ENCODE results near the gene RAD51B. TPM values are rescaled to one million over a fixed set of nuclear protein-coding genes. Genes with fewer than 3 reads are reported as not detected.

The RAD51B gene
- total and polyA plus RNA-seq, 2 of the 13 experiments (the other 11 are each of a cell fraction or from before 2014, with no cell fraction given): 7.0 to 9.5 TPM

DNA sequence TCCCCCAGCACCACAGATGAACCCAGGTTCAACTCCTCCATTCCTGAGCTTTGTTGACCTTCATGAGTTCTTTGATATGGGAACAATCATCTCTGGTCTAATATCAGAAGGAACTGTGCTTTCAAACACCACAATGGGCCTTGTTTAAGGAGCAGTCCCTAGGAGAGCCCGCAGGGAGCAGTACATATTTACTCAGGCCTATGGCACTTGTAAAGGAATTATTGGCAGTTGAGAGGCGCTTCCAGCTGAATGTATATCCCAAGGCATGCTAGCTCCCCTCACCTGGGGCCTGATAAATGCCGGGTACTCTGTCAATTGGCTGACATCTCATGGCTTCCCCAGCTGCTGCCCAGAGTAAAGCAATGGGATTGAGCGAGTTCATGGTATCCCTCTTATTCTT, 897.1 kb downstream of the RAD51B start (continued):
- TF ChIP-seq, protein P1, sequence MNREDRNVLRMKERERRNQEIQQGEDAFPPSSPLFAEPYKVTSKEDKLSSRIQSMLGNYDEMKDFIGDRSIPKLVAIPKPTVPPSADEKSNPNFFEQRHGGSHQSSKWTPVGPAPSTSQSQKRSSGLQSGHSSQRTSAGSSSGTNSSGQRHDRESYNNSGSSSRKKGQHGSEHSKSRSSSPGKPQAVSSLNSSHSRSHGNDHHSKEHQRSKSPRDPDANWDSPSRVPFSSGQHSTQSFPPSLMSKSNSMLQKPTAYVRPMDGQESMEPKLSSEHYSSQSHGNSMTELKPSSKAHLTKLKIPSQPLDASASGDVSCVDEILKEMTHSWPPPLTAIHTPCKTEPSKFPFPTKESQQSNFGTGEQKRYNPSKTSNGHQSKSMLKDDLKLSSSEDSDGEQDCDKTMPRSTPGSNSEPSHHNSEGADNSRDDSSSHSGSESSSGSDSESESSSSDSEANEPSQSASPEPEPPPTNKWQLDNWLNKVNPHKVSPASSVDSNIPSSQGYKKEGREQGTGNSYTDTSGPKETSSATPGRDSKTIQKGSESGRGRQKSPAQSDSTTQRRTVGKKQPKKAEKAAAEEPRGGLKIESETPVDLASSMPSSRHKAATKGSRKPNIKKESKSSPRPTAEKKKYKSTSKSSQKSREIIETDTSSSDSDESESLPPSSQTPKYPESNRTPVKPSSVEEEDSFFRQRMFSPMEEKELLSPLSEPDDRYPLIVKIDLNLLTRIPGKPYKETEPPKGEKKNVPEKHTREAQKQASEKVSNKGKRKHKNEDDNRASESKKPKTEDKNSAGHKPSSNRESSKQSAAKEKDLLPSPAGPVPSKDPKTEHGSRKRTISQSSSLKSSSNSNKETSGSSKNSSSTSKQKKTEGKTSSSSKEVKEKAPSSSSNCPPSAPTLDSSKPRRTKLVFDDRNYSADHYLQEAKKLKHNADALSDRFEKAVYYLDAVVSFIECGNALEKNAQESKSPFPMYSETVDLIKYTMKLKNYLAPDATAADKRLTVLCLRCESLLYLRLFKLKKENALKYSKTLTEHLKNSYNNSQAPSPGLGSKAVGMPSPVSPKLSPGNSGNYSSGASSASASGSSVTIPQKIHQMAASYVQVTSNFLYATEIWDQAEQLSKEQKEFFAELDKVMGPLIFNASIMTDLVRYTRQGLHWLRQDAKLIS (CRISPR knock-in tag; IDR thresholded peaks at IDR 0.05): no peak
- no peak for TF ChIP-seq KLF9 (CRISPR knock-in tag; IDR thresholded peaks at IDR 0.05; ENCODE audit: low read depth)
- no peak for TF ChIP-seq SMARCC2 (IDR thresholded peaks at IDR 0.05)
- no peak for TF ChIP-seq SP4 (CRISPR knock-in tag; IDR thresholded peaks at IDR 0.05)
- 0 out of 2 replicates have a peak, but pooled peaks have one; percentile 49 for TF ChIP-seq TMF1 (CRISPR knock-in tag; IDR thresholded peaks at IDR 0.05; ENCODE audit: low read depth)
- no peak for TF ChIP-seq SIX4 (CRISPR knock-in tag; IDR thresholded peaks at IDR 0.05)
- peak; percentile 50; the same call in 1 of the 2 replicates for TF ChIP-seq ZFX (CRISPR knock-in tag; IDR thresholded peaks at IDR 0.05; ENCODE audit: low read depth)
- TF ChIP-seq, protein P2, sequence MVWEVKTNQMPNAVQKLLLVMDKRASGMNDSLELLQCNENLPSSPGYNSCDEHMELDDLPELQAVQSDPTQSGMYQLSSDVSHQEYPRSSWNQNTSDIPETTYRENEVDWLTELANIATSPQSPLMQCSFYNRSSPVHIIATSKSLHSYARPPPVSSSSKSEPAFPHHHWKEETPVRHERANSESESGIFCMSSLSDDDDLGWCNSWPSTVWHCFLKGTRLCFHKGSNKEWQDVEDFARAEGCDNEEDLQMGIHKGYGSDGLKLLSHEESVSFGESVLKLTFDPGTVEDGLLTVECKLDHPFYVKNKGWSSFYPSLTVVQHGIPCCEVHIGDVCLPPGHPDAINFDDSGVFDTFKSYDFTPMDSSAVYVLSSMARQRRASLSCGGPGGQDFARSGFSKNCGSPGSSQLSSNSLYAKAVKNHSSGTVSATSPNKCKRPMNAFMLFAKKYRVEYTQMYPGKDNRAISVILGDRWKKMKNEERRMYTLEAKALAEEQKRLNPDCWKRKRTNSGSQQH (CRISPR knock-in tag; IDR thresholded peaks at IDR 0.05; ENCODE audit: low read depth): no peak
- TF ChIP-seq, protein P3, sequence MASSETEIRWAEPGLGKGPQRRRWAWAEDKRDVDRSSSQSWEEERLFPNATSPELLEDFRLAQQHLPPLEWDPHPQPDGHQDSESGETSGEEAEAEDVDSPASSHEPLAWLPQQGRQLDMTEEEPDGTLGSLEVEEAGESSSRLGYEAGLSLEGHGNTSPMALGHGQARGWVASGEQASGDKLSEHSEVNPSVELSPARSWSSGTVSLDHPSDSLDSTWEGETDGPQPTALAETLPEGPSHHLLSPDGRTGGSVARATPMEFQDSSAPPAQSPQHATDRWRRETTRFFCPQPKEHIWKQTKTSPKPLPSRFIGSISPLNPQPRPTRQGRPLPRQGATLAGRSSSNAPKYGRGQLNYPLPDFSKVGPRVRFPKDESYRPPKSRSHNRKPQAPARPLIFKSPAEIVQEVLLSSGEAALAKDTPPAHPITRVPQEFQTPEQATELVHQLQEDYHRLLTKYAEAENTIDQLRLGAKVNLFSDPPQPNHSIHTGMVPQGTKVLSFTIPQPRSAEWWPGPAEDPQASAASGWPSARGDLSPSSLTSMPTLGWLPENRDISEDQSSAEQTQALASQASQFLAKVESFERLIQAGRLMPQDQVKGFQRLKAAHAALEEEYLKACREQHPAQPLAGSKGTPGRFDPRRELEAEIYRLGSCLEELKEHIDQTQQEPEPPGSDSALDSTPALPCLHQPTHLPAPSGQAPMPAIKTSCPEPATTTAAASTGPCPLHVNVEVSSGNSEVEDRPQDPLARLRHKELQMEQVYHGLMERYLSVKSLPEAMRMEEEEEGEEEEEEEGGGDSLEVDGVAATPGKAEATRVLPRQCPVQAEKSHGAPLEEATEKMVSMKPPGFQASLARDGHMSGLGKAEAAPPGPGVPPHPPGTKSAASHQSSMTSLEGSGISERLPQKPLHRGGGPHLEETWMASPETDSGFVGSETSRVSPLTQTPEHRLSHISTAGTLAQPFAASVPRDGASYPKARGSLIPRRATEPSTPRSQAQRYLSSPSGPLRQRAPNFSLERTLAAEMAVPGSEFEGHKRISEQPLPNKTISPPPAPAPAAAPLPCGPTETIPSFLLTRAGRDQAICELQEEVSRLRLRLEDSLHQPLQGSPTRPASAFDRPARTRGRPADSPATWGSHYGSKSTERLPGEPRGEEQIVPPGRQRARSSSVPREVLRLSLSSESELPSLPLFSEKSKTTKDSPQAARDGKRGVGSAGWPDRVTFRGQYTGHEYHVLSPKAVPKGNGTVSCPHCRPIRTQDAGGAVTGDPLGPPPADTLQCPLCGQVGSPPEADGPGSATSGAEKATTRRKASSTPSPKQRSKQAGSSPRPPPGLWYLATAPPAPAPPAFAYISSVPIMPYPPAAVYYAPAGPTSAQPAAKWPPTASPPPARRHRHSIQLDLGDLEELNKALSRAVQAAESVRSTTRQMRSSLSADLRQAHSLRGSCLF (CRISPR knock-in tag; IDR thresholded peaks at IDR 0.05; ENCODE audit: borderline replicate concordance): no peak
- TF ChIP-seq REL (CRISPR knock-in tag; conservative IDR thresholded peaks at IDR 0.05): no peak
- TF ChIP-seq ZSCAN12 (CRISPR knock-in tag; IDR thresholded peaks at IDR 0.05): no peak
- TF ChIP-seq, protein P4, sequence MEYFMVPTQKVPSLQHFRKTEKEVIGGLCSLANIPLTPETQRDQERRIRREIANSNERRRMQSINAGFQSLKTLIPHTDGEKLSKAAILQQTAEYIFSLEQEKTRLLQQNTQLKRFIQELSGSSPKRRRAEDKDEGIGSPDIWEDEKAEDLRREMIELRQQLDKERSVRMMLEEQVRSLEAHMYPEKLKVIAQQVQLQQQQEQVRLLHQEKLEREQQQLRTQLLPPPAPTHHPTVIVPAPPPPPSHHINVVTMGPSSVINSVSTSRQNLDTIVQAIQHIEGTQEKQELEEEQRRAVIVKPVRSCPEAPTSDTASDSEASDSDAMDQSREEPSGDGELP (IDR thresholded peaks at IDR 0.05; ENCODE audit: borderline replicate concordance, low read depth): peak; percentile 33; the same call in 1 of the 2 replicates
- TF ChIP-seq, protein P5, sequence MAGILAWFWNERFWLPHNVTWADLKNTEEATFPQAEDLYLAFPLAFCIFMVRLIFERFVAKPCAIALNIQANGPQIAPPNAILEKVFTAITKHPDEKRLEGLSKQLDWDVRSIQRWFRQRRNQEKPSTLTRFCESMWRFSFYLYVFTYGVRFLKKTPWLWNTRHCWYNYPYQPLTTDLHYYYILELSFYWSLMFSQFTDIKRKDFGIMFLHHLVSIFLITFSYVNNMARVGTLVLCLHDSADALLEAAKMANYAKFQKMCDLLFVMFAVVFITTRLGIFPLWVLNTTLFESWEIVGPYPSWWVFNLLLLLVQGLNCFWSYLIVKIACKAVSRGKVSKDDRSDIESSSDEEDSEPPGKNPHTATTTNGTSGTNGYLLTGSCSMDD (CRISPR knock-in tag; IDR thresholded peaks at IDR 0.05): no peak
- TF ChIP-seq, protein P6, sequence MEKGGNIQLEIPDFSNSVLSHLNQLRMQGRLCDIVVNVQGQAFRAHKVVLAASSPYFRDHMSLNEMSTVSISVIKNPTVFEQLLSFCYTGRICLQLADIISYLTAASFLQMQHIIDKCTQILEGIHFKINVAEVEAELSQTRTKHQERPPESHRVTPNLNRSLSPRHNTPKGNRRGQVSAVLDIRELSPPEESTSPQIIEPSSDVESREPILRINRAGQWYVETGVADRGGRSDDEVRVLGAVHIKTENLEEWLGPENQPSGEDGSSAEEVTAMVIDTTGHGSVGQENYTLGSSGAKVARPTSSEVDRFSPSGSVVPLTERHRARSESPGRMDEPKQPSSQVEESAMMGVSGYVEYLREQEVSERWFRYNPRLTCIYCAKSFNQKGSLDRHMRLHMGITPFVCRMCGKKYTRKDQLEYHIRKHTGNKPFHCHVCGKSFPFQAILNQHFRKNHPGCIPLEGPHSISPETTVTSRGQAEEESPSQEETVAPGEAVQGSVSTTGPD (CRISPR knock-in tag; IDR thresholded peaks at IDR 0.05): no peak
- TF ChIP-seq PRMT3 (CRISPR knock-in tag; IDR thresholded peaks at IDR 0.05; ENCODE audit: borderline replicate concordance, low read depth): no peak

Measured in HepG2 (cell line).